ENCODE results near the gene CHRNB2. TPM values are rescaled to one million over a fixed set of nuclear protein-coding genes. Genes with fewer than 3 reads are reported as not detected.

CHRNB2 gene
- total and polyA plus RNA-seq, 2 donors (not counting 3 experiments of a cell fraction or from before 2014, with no cell fraction given), result not detected

GRCh38 chr1:154615411-154615810 is 47.8 kb downstream of the CHRNB2 start:
- no peak for FAIRE-seq
- Histone ChIP-seq H3K9ac (replicated peaks; ENCODE audit: extremely low read depth, insufficient read depth, low read length) (no peak overlapping the region), H3K9me3 (replicated peaks; ENCODE audit: control insufficient read depth, insufficient read depth, low read length) (no peaks in the 10 kb centered on the region), H4K20me1 (replicated peaks; ENCODE audit: control insufficient read depth, extremely low read depth, insufficient read depth, low read length) (no peaks in the 10 kb centered on the region), H3K9me1 (replicated peaks; ENCODE audit: control insufficient read depth, extremely low read depth, insufficient read depth, low read length) (no peaks in the 10 kb centered on the region), H3K27ac (ENCODE audit: insufficient read depth, low read depth, low read length) (no peak overlapping the region), H3K36me3 (ENCODE audit: control insufficient read depth in 2 of 2, extremely low read depth in 1 of 2, insufficient read depth in 2 of 2, low read length in 2 of 2) (no peaks in the 10 kb centered on the region), H3K4me3 (replicated peaks in 1 of 3; ENCODE audit: insufficient read depth in 1 of 3, low read depth in 1 of 3, low read length in 3 of 3) (no peak overlapping the region), H3K79me2 (ENCODE audit: control insufficient read depth, insufficient read depth, low read length) (peaks cover 61% of the 10 kb centered on the region), H2AFZ (ENCODE audit: low read depth, low read length) (no peak overlapping the region), H3K27me3 (ENCODE audit: control insufficient read depth in 2 of 2, insufficient read depth in 2 of 2, low read length in 2 of 2) (no peaks in the 10 kb centered on the region), H3K4me2 (ENCODE audit: insufficient read depth, low read length) (no peak overlapping the region), H3K4me1 (ENCODE audit: control insufficient read depth, extremely low read depth, insufficient read depth, low read length) (peaks cover 6% of the 10 kb centered on the region)
- intact Hi-C loops (cut with micrococcal nuclease), result no loop called here
- ChIA-PET POLR2A (no interaction called here), CTCF (no interaction called here)
- no peak for DNase-seq (ENCODE audit: low read depth, low spot score)
- BruUV-seq (replicated peaks), result no TSS peak
- dilution Hi-C loops (cut with MboI; ENCODE audit: extremely low pct_ligation_motif_present, low sequenced_read_pairs), result no loop called here
- TF ChIP-seq POLR2A (IDR thresholded peaks at IDR 0.05; ENCODE audit: low read depth, low read length) (no peak), MYC (IDR thresholded peaks at IDR 0.05; ENCODE audit: low read depth, low read length) (no peak), FOS (IDR thresholded peaks at IDR 0.05; ENCODE audit: borderline replicate concordance, insufficient read depth, low read length) (no peak), CTCF (IDR thresholded peaks at IDR 0.05; ENCODE audit: extremely low read depth in 1 of 2, insufficient read depth in 1 of 2, low read depth in 1 of 2, low read length in 2 of 2) (no peak), GATA2 (IDR thresholded peaks at IDR 0.05; ENCODE audit: insufficient read depth, insufficient read length, low read depth, low read length) (no peak), JUN (IDR thresholded peaks at IDR 0.05; ENCODE audit: borderline replicate concordance, insufficient read depth, insufficient read length, low read depth) (no peak), MAX (IDR thresholded peaks at IDR 0.05; ENCODE audit: insufficient read depth, insufficient read length) (no peak), EZH2 (IDR thresholded peaks at IDR 0.05; ENCODE audit: borderline replicate concordance, low read depth, low read length, severe bottlenecking) (no peak), POLR2AphosphoS5 (IDR thresholded peaks at IDR 0.05; ENCODE audit: insufficient read depth, low read depth, low read length) (no peak)
